ENCODE measurements around the gene KHNYN. TPM values are rescaled to one million over a fixed set of nuclear protein-coding genes. Genes with fewer than 3 reads are reported as not detected.
"Not testable (repeated sequence)": the region's sequence is repeated elsewhere in the genome, so short reads cannot be mapped to it uniquely, and the experiment has no call there.

Gene KHNYN
- total and polyA plus RNA-seq, 2 experiments from 2014 or later, result 2.7 to 28.1 TPM

- TF ChIP-seq REST (IDR thresholded peaks at IDR 0.05; ENCODE audit: unreplicated experiment) (no peak), ZNF462 (CRISPR knock-in tag; IDR thresholded peaks at IDR 0.05) (no peak)
These were observed 13.4 kb downstream of the KHNYN start (continued) for GRCh38 chr14:24443053-24443665.

GRCh38 chr14:24450828-24451227 lies 21.1 kb downstream of the KHNYN start:
- not testable (repeated sequence) for H2AFZ ChIP-seq; H3K27ac Mint-ChIP-seq; H3F3A ChIP-seq (replicated peaks; ENCODE audit: low read depth); H3K4me1 Mint-ChIP-seq; H3K27me3 ChIP-seq (ENCODE audit: insufficient read depth); H3K27me3 Mint-ChIP-seq (ENCODE audit: insufficient read depth, low read depth, poor library complexity); H3K4me1 ChIP-seq (ENCODE audit: insufficient read depth); H3K4me3 ChIP-seq; H4K20me1 ChIP-seq (replicated peaks; ENCODE audit: insufficient read depth); H3K79me2 ChIP-seq (replicated peaks; ENCODE audit: insufficient read depth); H3K9me2 ChIP-seq (ENCODE audit: insufficient read depth); H3K27ac ChIP-seq (ENCODE audit: low read depth); ATAC-seq; H3K4me2 ChIP-seq; DNase-seq (ENCODE audit: low spot score); H3K4me3 Mint-ChIP-seq
- Mint-ChIP-seq H3K36me3 (ENCODE audit: low read depth) (peaks cover 32% of the 10 kb centered on the region), H3K9me3 (peaks cover 38% of the 10 kb centered on the region)
- H3K36me3 ChIP-seq (ENCODE audit: insufficient read depth), result peaks cover 14% of the 10 kb centered on the region
